ENCODE measurements around the gene RPL41.

RPL41 gene

DNA sequence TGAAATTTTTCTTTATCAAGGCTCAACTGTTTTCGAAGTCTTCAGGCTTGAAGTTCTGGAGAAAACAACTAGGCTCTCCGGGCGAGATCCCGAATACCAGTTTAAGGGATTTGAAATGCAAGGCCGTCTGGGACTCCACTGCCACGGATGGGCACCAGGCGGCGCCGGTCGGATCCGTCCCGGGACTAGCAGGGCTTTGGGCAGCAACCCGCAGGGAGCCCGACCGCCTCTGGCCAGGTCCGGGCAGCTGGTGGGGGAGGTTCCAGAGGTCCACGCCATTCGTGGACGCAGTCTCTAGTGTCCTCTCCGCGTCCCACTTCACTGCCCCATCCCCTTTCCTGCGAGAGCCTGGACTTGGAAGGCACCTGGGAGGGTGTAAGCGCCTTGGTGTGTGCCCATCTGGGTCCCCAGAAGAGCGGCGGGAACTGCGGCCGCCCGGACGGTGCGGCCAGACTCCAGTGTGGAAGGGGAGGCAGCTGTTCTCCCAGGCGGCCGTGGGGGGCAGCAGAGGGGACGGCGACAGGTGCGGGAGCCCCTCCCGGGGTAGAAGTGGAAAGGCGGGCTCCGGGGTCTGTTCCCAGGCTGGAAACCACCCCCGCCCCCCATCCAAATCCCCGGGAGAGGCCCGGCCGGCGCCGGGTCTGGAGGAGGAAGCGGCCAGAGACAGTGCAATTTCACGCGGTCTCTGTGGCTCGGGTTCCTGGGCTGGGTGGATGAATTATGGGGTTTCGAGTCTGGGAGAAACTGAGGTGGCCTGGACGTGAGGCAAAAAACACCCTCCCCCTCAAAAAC lies 37.3 kb upstream of the RPL41 start:
- peak; percentile 95 for DNase-seq
- Histone ChIP-seq H3K18ac (ENCODE audit: low read length) (peak overlapping the region; percentile 65), H2AK5ac (ENCODE audit: low read length) (no peak overlapping the region), H2BK5ac (ENCODE audit: low read length) (peak overlapping the region; percentile 81), H4K8ac (ENCODE audit: low read depth, low read length) (no peak overlapping the region), H3K79me2 (ENCODE audit: control insufficient read depth, insufficient read depth, low read length) (peaks cover 15% of the 10 kb centered on the region), H3K23ac (ENCODE audit: low read length) (no peak overlapping the region), H3K56ac (ENCODE audit: low read length) (peak overlapping the region; percentile 98), H3K36me3 (ENCODE audit: control insufficient read depth, insufficient read depth, low read length) (no peaks in the 10 kb centered on the region), H3K9ac (ENCODE audit: low read length) (peak overlapping the region; percentile 75), H3K4me3 (ENCODE audit: low read length) (peak overlapping the region; percentile 70), H3K4me1 (ENCODE audit: control insufficient read depth, low read depth, low read length) (peaks cover 6% of the 10 kb centered on the region), H3K4ac (ENCODE audit: low read depth, low read length) (no peak overlapping the region), H2BK120ac (ENCODE audit: low read depth, low read length) (no peak overlapping the region), H3K27me3 (ENCODE audit: insufficient read depth, low read length, poor library complexity) (no peaks in the 10 kb centered on the region), H3K79me1 (ENCODE audit: low read length) (peaks cover 5% of the 10 kb centered on the region), H4K5ac (ENCODE audit: low read length) (no peak overlapping the region), H3K27ac (ENCODE audit: low read depth, low read length) (peak overlapping the region; percentile 55), H3K4me2 (ENCODE audit: low read length) (peak overlapping the region; percentile 96), H2BK15ac (replicated peaks; ENCODE audit: low read depth) (no peak overlapping the region)
- WGBS (ENCODE audit: extremely low coverage, insufficient coverage, low lambda C conversion rate) = no CpG with 5 or more reads among the region's 50 CpGs

- Histone ChIP-seq H3K56ac (ENCODE audit: low read length) (peak within 1 kb of the TSS; percentile 98), H3K79me1 (ENCODE audit: low read length) (peaks cover 5% of the 10 kb centered on the region), H3K36me3 (ENCODE audit: control insufficient read depth, insufficient read depth, low read length) (no peaks in the 10 kb centered on the region), H3K4me3 (ENCODE audit: low read length) (peak within 1 kb of the TSS; percentile 70), H2BK5ac (ENCODE audit: low read length) (peak within 1 kb of the TSS; percentile 81), H3K9ac (ENCODE audit: low read length) (peak within 1 kb of the TSS; percentile 75), H4K5ac (ENCODE audit: low read length) (no peak within 1 kb of the TSS), H2BK15ac (replicated peaks; ENCODE audit: low read depth) (no peak within 1 kb of the TSS), H3K4ac (ENCODE audit: low read depth, low read length) (peak within 1 kb of the TSS; percentile 6), H3K4me2 (ENCODE audit: low read length) (peak within 1 kb of the TSS; percentile 96), H3K18ac (ENCODE audit: low read length) (peak within 1 kb of the TSS; percentile 65), H2BK120ac (ENCODE audit: low read depth, low read length) (no peak within 1 kb of the TSS), H3K4me1 (ENCODE audit: control insufficient read depth, low read depth, low read length) (peaks cover 6% of the 10 kb centered on the region), H3K27me3 (ENCODE audit: insufficient read depth, low read length, poor library complexity) (no peaks in the 10 kb centered on the region), H2AK5ac (ENCODE audit: low read length) (peak within 1 kb of the TSS; percentile 6), H3K79me2 (ENCODE audit: control insufficient read depth, insufficient read depth, low read length) (peaks cover 15% of the 10 kb centered on the region), H3K23ac (ENCODE audit: low read length) (no peak within 1 kb of the TSS), H4K8ac (ENCODE audit: low read depth, low read length) (no peak within 1 kb of the TSS), H3K27ac (ENCODE audit: low read depth, low read length) (peak within 1 kb of the TSS; percentile 81)
- DNase-seq = peak; percentile 93
- no CpG with 5 or more reads among the region's 59 CpGs for WGBS (ENCODE audit: extremely low coverage, insufficient coverage, low lambda C conversion rate)
These were observed 36.5 kb upstream of the RPL41 start, which contains the start of gene ERBB3 for GRCh38 chr12:56079723-56080555. Gene ERBB3 (plus strand): TSS chr12:56080165. CDS start chr12:56080301, 136 bp downstream.

GRCh38 chr12:56080556-56081138 lies 35.8 kb upstream of the RPL41 start:
- no peaks in the 10 kb centered on the region for H3K36me3 ChIP-seq (ENCODE audit: control insufficient read depth, insufficient read depth, low read length)
- H3K27me3 ChIP-seq (ENCODE audit: insufficient read depth, low read length, poor library complexity) = no peaks in the 10 kb centered on the region
- H3K23ac ChIP-seq (ENCODE audit: low read length) = no peak overlapping the region
- peak overlapping the region; percentile 70 for H3K4me3 ChIP-seq (ENCODE audit: low read length)
- H2BK15ac ChIP-seq (replicated peaks; ENCODE audit: low read depth) = no peak overlapping the region
- WGBS (ENCODE audit: extremely low coverage, insufficient coverage, low lambda C conversion rate) = no CpG with 5 or more reads among the region's 20 CpGs
- peak overlapping the region; percentile 6 for H2AK5ac ChIP-seq (ENCODE audit: low read length)
- H3K4me1 ChIP-seq (ENCODE audit: control insufficient read depth, low read depth, low read length) = peaks cover 6% of the 10 kb centered on the region
- peaks cover 5% of the 10 kb centered on the region for H3K79me1 ChIP-seq (ENCODE audit: low read length)
- DNase-seq = peak; percentile 84
- H4K8ac ChIP-seq (ENCODE audit: low read depth, low read length) = no peak overlapping the region
- peaks cover 15% of the 10 kb centered on the region for H3K79me2 ChIP-seq (ENCODE audit: control insufficient read depth, insufficient read depth, low read length)
- H4K5ac ChIP-seq (ENCODE audit: low read length) = no peak overlapping the region
- peak overlapping the region; percentile 75 for H3K9ac ChIP-seq (ENCODE audit: low read length)
- no peak overlapping the region for H2BK120ac ChIP-seq (ENCODE audit: low read depth, low read length)
- H3K4ac ChIP-seq (ENCODE audit: low read depth, low read length) = peak overlapping the region; percentile 6
- H3K56ac ChIP-seq (ENCODE audit: low read length) = peak overlapping the region; percentile 98
- H3K27ac ChIP-seq (ENCODE audit: low read depth, low read length) = peak overlapping the region; percentile 81
- no peak overlapping the region for H2BK5ac ChIP-seq (ENCODE audit: low read length)
- H3K4me2 ChIP-seq (ENCODE audit: low read length) = peak overlapping the region; percentile 96
- H3K18ac ChIP-seq (ENCODE audit: low read length) = peak overlapping the region; percentile 5

DNA sequence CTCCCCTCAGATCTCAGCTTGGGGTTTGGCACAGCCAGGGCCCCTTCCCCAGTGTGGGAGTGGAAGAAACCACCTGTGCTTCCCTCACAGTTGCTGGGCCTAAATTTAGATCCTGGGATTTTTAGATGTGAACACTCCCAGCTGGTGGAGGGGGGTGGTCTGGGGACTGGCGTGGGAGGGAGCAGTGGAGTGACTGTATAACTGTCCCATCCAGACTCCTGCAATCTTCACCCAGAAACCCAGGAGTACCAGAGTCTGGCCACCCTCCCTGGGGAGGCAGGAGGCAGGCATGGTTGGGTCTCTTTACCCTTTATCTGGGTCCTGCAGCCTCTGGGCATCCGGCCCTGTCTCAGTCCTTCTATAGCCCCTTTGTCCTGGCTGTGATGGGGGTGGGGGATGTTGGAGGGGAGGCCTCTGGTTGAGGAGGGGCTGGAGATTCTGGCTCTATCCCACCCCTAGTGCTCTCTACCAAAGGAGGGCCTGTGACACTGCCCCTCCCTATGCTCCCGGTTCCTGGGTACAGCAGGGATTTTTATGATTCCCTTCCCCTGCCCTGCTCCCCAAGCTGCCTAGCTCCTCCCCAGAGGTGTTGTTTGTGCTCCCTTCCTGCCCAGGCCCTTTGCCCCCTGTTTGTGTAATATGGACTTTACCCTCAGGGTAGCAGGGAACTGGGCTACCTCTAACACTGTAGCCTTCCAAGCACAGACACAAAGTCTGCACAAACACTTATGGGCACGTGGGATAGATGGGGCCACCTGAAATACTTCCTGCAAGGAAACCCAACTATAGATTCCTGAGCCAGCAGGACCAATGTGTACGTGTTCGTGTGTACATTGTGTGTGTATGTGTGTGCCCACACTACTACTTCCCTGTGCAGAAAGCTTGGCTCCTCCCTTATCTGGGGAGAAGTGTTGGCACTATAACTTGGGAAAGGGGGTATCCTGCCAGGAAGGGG lies 34.8 kb upstream of the RPL41 start:
- Histone ChIP-seq H2AK5ac (ENCODE audit: low read length) (peak overlapping the region; percentile 6), H3K4me3 (ENCODE audit: low read length) (no peak overlapping the region), H3K4ac (ENCODE audit: low read depth, low read length) (no peak overlapping the region), H3K23ac (ENCODE audit: low read length) (no peak overlapping the region), H3K27ac (ENCODE audit: low read depth, low read length) (no peak overlapping the region), H3K56ac (ENCODE audit: low read length) (peak overlapping the region; percentile 11), H3K18ac (ENCODE audit: low read length) (no peak overlapping the region), H3K9ac (ENCODE audit: low read length) (peak overlapping the region; percentile 75), H2BK15ac (replicated peaks; ENCODE audit: low read depth) (no peak overlapping the region), H3K4me1 (ENCODE audit: control insufficient read depth, low read depth, low read length) (peaks cover 6% of the 10 kb centered on the region), H4K8ac (ENCODE audit: low read depth, low read length) (no peak overlapping the region), H2BK120ac (ENCODE audit: low read depth, low read length) (no peak overlapping the region), H3K36me3 (ENCODE audit: control insufficient read depth, insufficient read depth, low read length) (no peaks in the 10 kb centered on the region), H3K4me2 (ENCODE audit: low read length) (peak overlapping the region; percentile 30), H2BK5ac (ENCODE audit: low read length) (no peak overlapping the region), H3K79me2 (ENCODE audit: control insufficient read depth, insufficient read depth, low read length) (peaks cover 15% of the 10 kb centered on the region), H3K27me3 (ENCODE audit: insufficient read depth, low read length, poor library complexity) (no peaks in the 10 kb centered on the region), H4K5ac (ENCODE audit: low read length) (no peak overlapping the region), H3K79me1 (ENCODE audit: low read length) (peaks cover 5% of the 10 kb centered on the region)
- peak; percentile 38 for DNase-seq
- no CpG with 5 or more reads among the region's 6 CpGs for WGBS (ENCODE audit: extremely low coverage, insufficient coverage, low lambda C conversion rate)

DNA sequence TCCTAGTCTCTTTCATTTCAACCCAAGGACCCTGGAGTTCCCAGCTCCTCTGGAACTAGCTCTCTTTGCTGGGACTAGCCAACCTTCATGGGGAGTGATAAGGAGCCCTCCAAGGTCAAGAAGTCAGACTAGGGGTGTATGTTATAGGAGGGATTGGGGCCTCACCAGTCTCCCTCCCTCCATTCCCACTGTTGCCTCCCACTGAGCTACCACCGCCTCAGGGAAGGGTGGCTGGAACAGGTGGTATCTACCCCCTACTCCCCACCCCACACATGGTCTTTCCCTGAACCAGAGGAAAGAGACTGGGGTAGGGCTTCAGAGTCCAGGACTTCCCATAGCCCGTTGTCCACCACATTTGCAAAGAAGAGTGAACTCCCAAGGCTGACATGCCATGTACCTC lies 34.1 kb upstream of the RPL41 start:
- no peak overlapping the region for H3K27ac ChIP-seq (ENCODE audit: low read depth, low read length)
- no peak for DNase-seq
- no peak overlapping the region for H2BK120ac ChIP-seq (ENCODE audit: low read depth, low read length)
- no peak overlapping the region for H2BK5ac ChIP-seq (ENCODE audit: low read length)
- no peak overlapping the region for H3K4me2 ChIP-seq (ENCODE audit: low read length)
- no peak overlapping the region for H4K5ac ChIP-seq (ENCODE audit: low read length)
- H3K9ac ChIP-seq (ENCODE audit: low read length) = no peak overlapping the region
- H3K4ac ChIP-seq (ENCODE audit: low read depth, low read length) = no peak overlapping the region
- no peaks in the 10 kb centered on the region for H3K27me3 ChIP-seq (ENCODE audit: insufficient read depth, low read length, poor library complexity)
- peaks cover 5% of the 10 kb centered on the region for H3K79me1 ChIP-seq (ENCODE audit: low read length)
- peaks cover 15% of the 10 kb centered on the region for H3K79me2 ChIP-seq (ENCODE audit: control insufficient read depth, insufficient read depth, low read length)
- no peak overlapping the region for H4K8ac ChIP-seq (ENCODE audit: low read depth, low read length)
- H3K4me3 ChIP-seq (ENCODE audit: low read length) = no peak overlapping the region
- no peaks in the 10 kb centered on the region for H3K36me3 ChIP-seq (ENCODE audit: control insufficient read depth, insufficient read depth, low read length)
- H3K56ac ChIP-seq (ENCODE audit: low read length) = no peak overlapping the region
- H3K18ac ChIP-seq (ENCODE audit: low read length) = no peak overlapping the region
- WGBS (ENCODE audit: extremely low coverage, insufficient coverage, low lambda C conversion rate) = no CpG with 5 or more reads among the region's 2 CpGs
- H3K23ac ChIP-seq (ENCODE audit: low read length) = peak overlapping the region; percentile 2
- H2AK5ac ChIP-seq (ENCODE audit: low read length) = no peak overlapping the region
- H2BK15ac ChIP-seq (replicated peaks; ENCODE audit: low read depth) = no peak overlapping the region
- peaks cover 6% of the 10 kb centered on the region for H3K4me1 ChIP-seq (ENCODE audit: control insufficient read depth, low read depth, low read length)

Data from mesendoderm (in vitro differentiated cells).